ENCODE results near the gene ZWILCH.
A peak's percentile ranks its signal among the peaks of the same experiment; 100 is the strongest.

ZWILCH gene

DNA sequence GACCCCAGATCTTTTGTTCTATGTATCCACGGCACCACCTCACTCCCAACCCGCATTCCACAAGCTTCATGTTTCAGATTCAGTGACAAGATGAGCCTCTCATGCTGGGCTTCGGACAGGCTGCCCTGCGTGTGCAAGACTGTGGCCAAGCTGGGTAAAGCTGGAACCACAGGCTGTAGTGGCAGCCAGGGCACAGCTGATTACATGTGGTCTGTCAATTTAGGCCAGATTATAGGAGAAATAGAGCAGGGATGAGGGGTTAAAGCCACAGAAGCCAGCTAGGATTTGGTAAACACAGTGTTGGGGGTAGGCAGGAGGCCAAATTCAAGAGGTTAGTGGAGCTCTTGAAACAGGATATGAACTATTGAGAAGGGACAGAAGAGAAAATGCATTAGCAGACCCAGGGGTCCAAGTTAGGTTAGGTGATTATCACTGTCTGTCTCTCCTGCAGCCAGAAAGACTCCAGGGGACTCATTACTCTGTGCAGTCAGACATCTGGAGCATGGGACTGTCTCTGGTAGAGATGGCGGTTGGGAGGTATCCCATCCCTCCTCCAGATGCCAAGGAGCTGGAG is 20.5 kb upstream of the ZWILCH start:
- no peak for DNase-seq (ENCODE audit: insufficient read length, low spot score)
- no peak for TF ChIP-seq SPI1 (IDR thresholded peaks at IDR 0.05; ENCODE audit: low read depth, low read length)
- no peak for TF ChIP-seq POLR2A (IDR thresholded peaks at IDR 0.05; ENCODE audit: low read depth, low read length)
- TF ChIP-seq PAX5 (IDR thresholded peaks at IDR 0.05; ENCODE audit: insufficient read depth, low read length, severe bottlenecking) = no peak
- no peak for TF ChIP-seq POLR2AphosphoS5 (IDR thresholded peaks at IDR 0.05; ENCODE audit: low read depth, low read length)
- TF ChIP-seq POU2F2 (IDR thresholded peaks at IDR 0.05; ENCODE audit: low read depth, low read length) = no peak
- TF ChIP-seq TAF1 (IDR thresholded peaks at IDR 0.05; ENCODE audit: low read depth, low read length) = no peak
- FAIRE-seq = no peak

DNA sequence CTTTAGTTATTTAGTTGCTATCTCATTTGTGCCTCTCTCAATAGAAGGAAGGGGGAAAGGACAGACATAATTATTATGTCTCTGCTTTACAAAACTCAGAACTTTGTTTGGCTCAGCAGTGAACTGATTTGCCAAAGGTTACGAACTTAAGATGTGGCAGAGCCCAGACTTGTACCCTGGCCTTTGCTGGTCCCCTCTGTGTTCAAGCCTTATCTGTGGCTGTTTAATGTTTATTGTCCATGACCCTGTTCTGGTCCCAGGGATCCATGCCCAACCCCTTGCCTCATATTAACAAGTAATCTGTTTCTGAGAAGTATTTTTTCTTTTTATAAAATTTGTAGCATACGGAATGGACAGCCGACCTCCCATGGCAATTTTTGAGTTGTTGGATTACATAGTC is 18.2 kb upstream of the ZWILCH start:
- no peak for TF ChIP-seq TAF1 (IDR thresholded peaks at IDR 0.05; ENCODE audit: low read depth, low read length)
- no peak for TF ChIP-seq POLR2A (IDR thresholded peaks at IDR 0.05; ENCODE audit: low read depth, low read length)
- TF ChIP-seq POU2F2 (IDR thresholded peaks at IDR 0.05; ENCODE audit: low read depth, low read length) = no peak
- no peak for TF ChIP-seq POLR2AphosphoS5 (IDR thresholded peaks at IDR 0.05; ENCODE audit: low read depth, low read length)
- no peak for TF ChIP-seq PAX5 (IDR thresholded peaks at IDR 0.05; ENCODE audit: insufficient read depth, low read length, severe bottlenecking)
- no peak for TF ChIP-seq SPI1 (IDR thresholded peaks at IDR 0.05; ENCODE audit: low read depth, low read length)
- FAIRE-seq (no peak), DNase-seq (ENCODE audit: insufficient read length, low spot score) (no peak)

DNA sequence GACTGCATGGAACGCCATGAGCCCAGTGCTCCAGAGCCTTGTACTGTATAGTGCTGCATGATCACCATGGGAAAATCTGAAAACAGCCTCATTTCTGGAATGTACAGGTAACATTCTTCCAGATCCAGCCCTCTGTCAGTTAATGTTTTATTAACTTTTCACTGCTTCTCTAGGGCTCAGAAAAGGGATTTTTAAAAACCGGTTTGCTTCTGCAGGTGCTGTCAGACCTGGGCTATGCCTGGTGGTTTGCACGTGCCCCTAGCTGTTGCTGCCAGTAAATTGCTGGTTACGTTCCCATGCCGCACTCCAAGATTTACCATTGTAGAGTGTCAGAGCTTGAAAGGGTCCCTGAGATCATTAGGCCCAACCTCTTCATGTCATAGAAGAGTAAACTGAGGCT is 16.6 kb upstream of the ZWILCH start:
- no peak for TF ChIP-seq POU2F2 (IDR thresholded peaks at IDR 0.05; ENCODE audit: low read depth, low read length)
- TF ChIP-seq PAX5 (IDR thresholded peaks at IDR 0.05; ENCODE audit: insufficient read depth, low read length, severe bottlenecking) = no peak
- no peak for TF ChIP-seq POLR2A (IDR thresholded peaks at IDR 0.05; ENCODE audit: low read depth, low read length)
- TF ChIP-seq TAF1 (IDR thresholded peaks at IDR 0.05; ENCODE audit: low read depth, low read length) = no peak
- no peak for TF ChIP-seq POLR2AphosphoS5 (IDR thresholded peaks at IDR 0.05; ENCODE audit: low read depth, low read length)
- no peak for TF ChIP-seq SPI1 (IDR thresholded peaks at IDR 0.05; ENCODE audit: low read depth, low read length)
- FAIRE-seq = no peak
- DNase-seq (ENCODE audit: insufficient read length, low spot score) = no peak

DNA sequence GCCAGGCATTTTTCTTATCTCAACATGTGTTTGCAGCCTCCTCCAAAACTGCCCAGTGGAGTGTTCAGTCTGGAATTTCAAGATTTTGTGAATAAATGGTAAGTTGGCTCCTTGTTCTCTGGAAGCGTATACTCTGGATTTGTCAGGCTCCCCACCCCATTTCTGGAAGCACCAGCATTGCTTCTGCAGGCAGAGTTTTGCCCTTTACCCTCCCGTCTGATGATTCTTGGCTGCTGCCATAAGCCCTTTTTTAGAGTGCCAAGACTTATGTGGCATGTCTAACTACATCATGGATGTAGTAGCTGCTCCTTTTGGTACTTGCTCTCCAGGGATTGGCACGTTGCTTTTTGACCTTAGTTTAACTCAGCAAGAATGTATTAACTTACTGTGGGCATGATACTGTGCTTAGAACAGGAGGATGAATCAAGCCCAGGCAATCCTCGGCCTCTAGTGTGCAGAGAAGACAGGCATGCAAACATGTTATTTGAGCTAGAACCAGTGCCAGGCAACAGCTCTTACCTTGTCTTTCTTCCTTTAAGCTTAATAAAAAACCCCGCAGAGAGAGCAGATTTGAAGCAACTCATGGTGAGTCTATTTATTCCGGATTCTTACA is 15.8 kb upstream of the ZWILCH start:
- DNase-seq (ENCODE audit: insufficient read length, low spot score) = no peak
- no peak for TF ChIP-seq TAF1 (IDR thresholded peaks at IDR 0.05; ENCODE audit: low read depth, low read length)
- no peak for TF ChIP-seq POU2F2 (IDR thresholded peaks at IDR 0.05; ENCODE audit: low read depth, low read length)
- no peak for TF ChIP-seq PAX5 (IDR thresholded peaks at IDR 0.05; ENCODE audit: insufficient read depth, low read length, severe bottlenecking)
- TF ChIP-seq SPI1 (IDR thresholded peaks at IDR 0.05; ENCODE audit: low read depth, low read length) = no peak
- no peak for TF ChIP-seq POLR2A (IDR thresholded peaks at IDR 0.05; ENCODE audit: low read depth, low read length)
- TF ChIP-seq POLR2AphosphoS5 (IDR thresholded peaks at IDR 0.05; ENCODE audit: low read depth, low read length) = no peak
- FAIRE-seq = no peak

DNA sequence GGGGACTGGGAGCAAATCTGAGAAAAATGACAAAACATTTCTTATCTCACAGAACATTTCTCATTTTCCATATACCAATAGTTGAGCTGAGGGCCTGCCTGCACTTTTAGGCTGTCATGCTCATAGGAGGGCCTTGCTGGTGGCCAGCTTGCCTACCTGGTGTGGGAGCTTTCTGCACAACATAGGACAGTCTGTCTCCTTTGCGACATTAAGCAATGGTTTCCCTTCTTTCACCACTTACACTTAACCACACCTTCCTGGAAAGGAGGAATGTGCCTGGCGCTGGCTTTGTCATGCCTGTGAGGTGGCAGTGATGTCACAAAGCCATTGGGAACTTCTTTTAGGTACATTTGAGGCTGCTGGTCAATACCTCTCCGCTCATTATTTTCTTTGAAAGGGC is 13.3 kb upstream of the ZWILCH start:
- DNase-seq (ENCODE audit: insufficient read length, low spot score) (no peak), FAIRE-seq (peak; percentile 5)
- no peak for TF ChIP-seq POLR2AphosphoS5 (IDR thresholded peaks at IDR 0.05; ENCODE audit: low read depth, low read length)
- TF ChIP-seq TAF1 (IDR thresholded peaks at IDR 0.05; ENCODE audit: low read depth, low read length) = no peak
- TF ChIP-seq POU2F2 (IDR thresholded peaks at IDR 0.05; ENCODE audit: low read depth, low read length) = no peak

DNA sequence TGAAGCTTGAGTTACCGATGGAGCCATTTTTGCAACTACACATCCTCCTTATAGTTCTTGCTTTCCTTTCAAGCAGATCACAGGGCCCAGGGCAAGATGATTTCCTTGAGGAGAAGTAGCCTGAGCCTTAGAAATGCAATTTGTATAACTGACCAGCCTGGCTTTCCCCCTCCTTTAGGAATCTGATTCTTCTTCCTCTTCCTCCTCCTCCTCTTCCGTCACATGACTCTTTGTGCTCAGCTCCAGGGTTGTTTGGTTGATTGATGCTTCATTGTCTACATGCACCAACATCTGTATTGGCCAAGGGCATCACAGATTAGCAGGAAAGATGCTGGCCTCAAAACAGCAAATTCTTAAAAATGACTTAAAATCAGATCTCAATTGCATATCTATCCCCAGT is 10.9 kb upstream of the ZWILCH start:
- FAIRE-seq (no peak), DNase-seq (ENCODE audit: insufficient read length, low spot score) (no peak)
- TF ChIP-seq POLR2AphosphoS5 (IDR thresholded peaks at IDR 0.05; ENCODE audit: low read depth, low read length) (no peak), TAF1 (IDR thresholded peaks at IDR 0.05; ENCODE audit: low read depth, low read length) (no peak), POU2F2 (IDR thresholded peaks at IDR 0.05; ENCODE audit: low read depth, low read length) (no peak), POLR2A (IDR thresholded peaks at IDR 0.05; ENCODE audit: low read depth, low read length) (no peak), SPI1 (IDR thresholded peaks at IDR 0.05; ENCODE audit: low read depth, low read length) (no peak), PAX5 (IDR thresholded peaks at IDR 0.05; ENCODE audit: insufficient read depth, low read length, severe bottlenecking) (no peak)

DNA sequence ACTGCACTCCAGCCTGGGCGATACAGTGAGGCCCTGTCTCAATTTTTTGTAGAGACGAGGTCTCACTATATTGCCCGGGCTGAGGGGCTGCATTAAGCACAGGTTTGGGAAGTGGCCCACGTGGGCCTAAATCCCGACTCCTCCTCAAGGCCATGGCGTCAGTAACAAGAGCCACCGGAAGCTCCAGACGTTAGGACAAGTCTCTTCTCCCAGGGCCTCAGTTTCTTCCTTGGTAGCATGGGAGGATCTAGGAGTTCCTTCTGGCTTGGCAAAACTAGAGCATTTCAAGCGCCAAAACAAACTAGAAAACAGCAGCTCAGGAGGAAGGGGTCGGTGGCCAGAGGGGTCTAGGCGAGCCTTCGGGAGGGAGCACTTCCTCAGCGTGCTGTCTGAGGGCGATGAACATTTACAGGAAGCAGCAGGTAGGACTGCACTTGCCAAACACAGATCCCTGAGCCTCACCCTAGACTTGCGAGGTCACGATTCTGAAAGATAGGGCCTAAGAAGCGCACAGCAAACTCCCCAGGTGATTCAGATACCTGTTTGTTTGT is 8.1 kb upstream of the ZWILCH start:
- DNase-seq (ENCODE audit: insufficient read length, low spot score) = no peak
- no peak for FAIRE-seq
- TF ChIP-seq POLR2AphosphoS5 (IDR thresholded peaks at IDR 0.05; ENCODE audit: low read depth, low read length) = no peak
- TF ChIP-seq SPI1 (IDR thresholded peaks at IDR 0.05; ENCODE audit: low read depth, low read length) = peak; percentile 64
- TF ChIP-seq POU2F2 (IDR thresholded peaks at IDR 0.05; ENCODE audit: low read depth, low read length) = no peak

DNA sequence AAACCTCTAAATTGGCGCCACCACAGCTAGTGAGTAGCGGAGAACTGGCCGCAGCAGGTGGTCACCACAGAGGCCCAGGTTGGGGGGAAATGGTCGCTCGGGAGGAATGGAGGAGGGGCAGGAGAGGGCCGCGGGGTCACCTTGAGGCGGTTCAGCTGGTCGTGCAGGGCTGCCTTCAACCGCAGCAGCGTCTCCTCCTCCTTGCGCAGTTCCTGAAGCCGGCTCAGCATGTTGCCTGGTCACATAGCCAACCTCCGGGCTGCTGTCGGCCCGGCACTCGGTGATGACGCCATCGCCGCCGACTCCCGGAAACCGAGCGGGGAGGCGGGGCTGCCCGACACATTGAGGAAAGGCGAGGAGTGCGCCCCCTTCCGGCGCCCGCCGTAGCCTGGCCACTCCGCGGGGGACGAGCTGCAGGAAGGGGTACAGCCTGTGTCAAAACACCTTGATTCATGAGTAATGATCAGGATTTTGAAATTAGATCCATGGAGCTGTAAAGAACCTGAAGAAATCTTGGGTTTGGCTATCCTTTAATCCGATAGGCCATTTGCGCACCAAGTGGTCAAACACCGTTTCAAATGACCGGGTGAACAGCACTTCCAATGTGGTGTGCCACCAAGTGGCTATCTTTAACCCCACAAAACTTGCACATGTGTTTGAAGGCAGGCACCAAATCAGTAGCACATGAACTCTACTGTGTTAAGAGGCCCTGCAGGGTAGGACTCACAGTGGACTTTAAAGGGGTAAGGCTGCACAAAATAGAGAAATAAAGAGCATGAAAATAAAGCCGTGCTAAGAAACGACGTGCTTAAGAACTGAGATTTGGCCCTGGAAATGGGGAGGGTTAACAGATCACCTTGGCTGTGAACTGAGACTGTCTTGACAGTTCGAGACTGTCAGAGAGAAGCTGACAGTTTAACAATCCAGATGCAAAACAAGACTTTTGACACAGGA is 7.3 kb upstream of the ZWILCH start, which contains the start of gene SNAPC5:
SNAPC5 (minus strand) TSS at position 261 of the 954 bp plus-strand sequence; CDS start at position 230, 31 bp downstream.
- peak; percentile 60 for TF ChIP-seq TAF1 (IDR thresholded peaks at IDR 0.05; ENCODE audit: low read depth, low read length)
- TF ChIP-seq POLR2AphosphoS5 (IDR thresholded peaks at IDR 0.05; ENCODE audit: low read depth, low read length) = peak; percentile 92
- TF ChIP-seq POU2F2 (IDR thresholded peaks at IDR 0.05; ENCODE audit: low read depth, low read length) = peak; percentile 40
- peak; percentile 73 for TF ChIP-seq POLR2A (IDR thresholded peaks at IDR 0.05; ENCODE audit: low read depth, low read length)
- TF ChIP-seq SPI1 (IDR thresholded peaks at IDR 0.05; ENCODE audit: low read depth, low read length) = no peak
- TF ChIP-seq PAX5 (IDR thresholded peaks at IDR 0.05; ENCODE audit: insufficient read depth, low read length, severe bottlenecking) = peak; percentile 58
- FAIRE-seq (peak; percentile 95), DNase-seq (ENCODE audit: insufficient read length, low spot score) (peak; percentile 75)
